Stimulated activated CD4-positive, alpha-beta T cell treated with anti-CD3 and anti-CD28 coated beads, Interleukin-4, amount 100 ng/mL, for 24 hours (primary cell): ENCODE results near the gene MAST3.
A peak's percentile ranks its signal among the peaks of the same experiment; 100 is the strongest.

Experiments used
- DNase-seq: peaks from one replicate; pipeline ENCODE4 v3.0.0-alpha.2; 2020

Gene MAST3

DNA sequence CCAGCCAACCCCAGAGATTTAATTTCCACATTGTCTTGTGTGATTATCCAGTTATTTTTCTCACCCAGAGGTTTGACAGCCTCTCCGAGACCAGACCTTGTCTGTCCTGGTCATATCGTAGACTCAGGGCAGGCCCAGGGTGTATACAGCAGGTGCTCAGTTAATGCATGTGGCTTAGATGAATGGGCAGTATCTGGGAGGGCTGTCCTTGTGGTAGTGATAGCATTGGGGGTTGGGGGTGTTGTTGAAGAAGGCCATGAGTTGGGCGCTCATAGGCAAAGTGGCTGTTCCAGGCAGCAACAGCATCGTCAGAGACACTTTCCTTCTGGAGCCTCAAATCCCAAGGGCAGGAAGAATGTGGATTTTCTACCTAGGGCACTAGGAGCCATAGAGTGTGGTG, 16.9 kb downstream of the MAST3 start:
- DNase-seq, result no peak

DNA sequence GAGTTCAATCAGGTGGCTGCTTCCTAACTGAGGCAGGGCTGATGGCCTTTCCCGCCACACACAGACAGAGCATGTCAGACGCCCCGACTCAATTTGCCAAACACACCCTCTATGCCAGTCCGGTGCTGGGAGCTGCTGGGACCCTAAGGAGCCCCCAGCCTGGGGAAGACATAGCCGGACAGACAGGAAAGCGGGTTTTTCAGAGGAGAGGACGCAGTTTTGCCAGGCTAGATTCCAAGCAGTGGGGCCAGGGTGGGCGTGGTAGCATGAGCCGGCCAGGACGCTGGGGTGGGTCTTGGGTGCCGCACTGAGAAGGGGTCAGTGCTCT, 19.8 kb downstream of the MAST3 start:
- no peak for DNase-seq

DNA sequence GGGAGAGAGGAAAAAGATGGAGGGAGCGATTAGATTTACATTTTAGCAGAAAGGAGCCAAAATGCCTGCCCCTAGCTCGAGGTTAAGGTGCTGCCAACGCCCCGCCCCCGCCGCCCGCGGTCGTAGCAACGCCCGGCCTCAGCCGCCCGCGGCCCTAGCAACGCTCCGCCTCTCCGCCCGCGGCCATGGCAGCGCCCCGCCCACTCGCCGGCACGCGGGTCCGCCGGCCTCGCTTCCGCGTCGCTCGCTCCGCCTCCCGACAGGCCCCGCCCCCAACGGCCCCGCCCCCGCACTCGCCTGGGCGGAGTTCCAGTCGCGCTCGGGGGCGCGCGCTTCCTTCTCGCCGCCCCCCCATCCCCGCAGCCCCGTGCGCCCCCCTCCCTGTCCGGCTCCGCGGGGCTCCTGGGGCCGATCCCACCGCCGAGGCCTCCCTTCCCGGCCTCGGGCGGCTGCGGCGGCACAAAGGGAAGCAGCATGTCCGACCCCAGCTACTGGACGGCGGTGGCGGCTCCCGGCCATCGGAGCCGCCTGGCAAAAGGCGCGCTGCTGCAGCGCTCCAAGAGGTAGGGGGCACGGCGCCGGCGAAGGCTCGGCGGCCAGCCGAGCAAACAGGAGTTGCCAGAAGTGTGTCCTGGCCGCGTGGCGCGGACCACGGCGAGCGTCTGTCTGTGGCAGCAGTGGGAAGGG, 20.3 kb downstream of the MAST3 start:
- peak; percentile 91 for DNase-seq

DNA sequence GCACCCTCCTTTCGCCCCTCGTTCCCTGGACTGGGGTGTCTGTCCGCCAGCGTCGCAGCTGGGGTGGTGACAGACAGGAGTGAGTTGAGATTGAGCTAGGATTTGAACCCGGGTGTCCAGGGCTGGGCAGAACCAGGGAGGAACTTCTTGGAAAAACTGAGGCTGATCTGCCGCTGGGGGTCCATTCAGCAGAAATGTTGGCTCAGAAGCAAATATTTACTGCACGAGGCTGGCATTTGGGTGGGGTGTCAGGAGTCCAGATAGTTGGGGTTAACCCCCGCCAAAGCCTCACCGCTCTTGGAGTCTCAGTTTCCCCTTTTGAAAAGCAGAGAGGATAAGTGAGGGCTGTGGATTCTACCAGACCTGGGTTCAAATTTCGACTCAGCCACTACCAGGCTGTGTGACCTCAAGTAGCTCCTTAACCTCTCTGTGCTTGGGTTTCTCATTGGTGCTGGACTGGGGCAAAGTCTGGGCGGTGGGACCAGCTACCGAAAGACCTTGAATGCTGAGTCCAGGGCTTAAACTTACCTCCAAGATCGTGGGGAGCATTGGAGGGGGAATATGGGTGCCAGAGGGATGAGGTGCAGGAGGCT, 20.9 kb downstream of the MAST3 start:
- DNase-seq, result no peak

DNA sequence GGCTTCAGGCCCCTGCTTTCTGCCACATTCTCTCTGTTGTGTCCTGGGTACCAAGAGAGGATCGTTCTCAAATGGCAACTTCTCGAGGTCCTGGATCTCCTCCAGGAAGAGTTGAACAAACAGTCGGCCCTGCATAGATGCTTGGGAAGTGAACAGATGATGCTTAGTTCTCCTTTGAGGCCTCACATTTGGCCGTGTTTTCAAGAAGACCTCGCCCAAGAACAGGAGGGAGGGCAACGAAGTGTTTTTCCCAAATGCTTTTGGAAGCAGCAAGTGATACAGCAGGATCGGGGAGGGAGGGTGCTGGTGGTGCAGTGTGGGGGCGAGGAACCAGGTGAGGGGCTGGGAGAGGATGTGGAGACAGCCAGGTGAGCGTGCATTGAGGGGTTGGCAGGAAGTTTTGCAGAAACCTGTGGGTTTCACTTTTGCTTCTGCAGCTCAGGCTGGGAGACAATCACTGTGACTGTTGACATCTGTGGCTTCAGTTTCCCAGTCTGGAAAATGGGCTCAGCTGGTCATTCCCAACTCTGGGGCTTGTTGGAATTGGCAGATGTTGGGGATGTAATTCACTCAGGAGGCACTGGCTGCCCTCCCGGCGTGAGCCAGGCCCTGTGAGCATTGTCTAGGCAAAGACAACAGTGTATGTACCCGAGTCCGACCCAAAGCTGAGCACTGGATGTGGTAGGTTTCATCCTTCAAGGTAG, 21.6 kb downstream of the MAST3 start:
- peak; percentile 49 for DNase-seq

DNA sequence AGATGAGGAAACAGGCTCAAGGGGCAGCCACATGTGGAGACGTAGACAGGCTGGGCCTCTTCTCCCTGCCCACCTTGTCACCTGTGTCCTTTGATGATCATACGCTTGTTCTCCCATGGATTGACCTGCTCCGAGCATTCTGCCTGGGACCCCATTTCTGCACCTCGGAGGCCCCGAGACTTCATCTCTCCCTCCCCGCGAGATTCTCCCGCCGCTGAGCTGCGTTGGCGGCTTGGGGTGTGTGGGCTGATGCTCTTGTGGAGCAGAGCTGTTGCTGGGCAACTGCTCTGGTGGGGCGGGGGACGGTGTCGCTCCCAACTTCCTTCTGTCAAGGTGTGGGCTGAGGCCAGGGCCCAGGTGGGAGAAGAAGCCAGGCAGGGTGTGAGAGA, 22.1 kb downstream of the MAST3 start:
- DNase-seq, result peak; percentile 53

DNA sequence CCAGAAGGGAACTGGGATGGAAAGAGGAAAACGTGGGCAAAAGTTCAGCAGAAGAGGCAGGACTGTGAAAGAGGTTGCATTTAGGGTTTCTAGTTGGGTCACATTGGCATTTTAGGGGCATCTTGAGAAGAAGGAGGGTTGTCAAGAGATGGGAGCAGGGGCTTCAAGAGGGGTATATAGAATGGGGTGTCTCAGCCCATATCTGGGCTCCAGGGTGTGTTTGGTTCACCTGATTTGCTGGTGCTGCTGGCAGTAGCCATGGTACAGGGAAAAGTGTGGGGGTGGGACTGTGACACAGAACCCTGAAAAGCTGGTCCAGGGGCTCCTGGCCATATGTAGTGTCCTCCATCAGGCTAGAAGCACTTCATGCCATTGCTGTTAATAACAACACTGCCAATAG, 22.5 kb downstream of the MAST3 start:
- no peak for DNase-seq

DNA sequence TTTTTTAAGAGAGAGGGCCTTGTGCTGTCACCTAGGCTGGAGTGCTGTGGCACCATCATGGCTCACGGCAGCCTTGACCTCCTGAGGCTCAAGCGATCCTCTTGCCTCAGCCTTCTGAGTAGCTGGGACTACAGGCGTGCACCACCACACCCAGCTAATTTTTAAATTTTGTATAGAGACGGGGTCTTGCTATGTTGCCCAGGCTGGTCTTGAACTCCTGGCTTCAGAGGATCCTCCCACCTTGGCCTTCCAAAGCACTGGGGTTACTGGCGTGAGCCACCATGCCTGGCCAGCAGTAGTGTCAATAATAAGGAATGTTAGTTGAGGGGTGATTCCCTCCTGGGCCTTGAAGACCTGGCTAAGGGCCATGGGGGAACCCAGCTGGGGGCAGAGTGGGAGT, 23.6 kb downstream of the MAST3 start:
- DNase-seq, result no peak

DNA sequence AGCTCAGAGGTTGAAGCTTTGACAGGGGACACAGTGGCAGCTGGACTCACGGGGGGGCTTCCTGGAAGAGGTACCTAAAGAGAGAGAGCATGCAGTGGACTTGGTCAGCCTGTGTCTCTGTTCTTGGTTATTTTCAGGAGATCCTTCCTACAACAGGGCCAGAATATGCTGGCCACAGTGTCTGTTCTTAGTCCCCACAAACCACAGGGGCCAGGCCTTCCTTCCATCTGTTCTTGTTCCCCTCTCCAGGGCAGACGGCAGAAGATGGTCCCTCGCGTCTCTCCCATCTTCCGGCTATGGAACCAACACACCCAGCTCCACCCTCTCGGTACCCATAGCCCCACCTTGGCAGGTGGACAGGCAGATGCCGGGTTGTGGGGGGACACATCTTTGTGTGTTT, 24.8 kb downstream of the MAST3 start:
- no peak for DNase-seq

DNA sequence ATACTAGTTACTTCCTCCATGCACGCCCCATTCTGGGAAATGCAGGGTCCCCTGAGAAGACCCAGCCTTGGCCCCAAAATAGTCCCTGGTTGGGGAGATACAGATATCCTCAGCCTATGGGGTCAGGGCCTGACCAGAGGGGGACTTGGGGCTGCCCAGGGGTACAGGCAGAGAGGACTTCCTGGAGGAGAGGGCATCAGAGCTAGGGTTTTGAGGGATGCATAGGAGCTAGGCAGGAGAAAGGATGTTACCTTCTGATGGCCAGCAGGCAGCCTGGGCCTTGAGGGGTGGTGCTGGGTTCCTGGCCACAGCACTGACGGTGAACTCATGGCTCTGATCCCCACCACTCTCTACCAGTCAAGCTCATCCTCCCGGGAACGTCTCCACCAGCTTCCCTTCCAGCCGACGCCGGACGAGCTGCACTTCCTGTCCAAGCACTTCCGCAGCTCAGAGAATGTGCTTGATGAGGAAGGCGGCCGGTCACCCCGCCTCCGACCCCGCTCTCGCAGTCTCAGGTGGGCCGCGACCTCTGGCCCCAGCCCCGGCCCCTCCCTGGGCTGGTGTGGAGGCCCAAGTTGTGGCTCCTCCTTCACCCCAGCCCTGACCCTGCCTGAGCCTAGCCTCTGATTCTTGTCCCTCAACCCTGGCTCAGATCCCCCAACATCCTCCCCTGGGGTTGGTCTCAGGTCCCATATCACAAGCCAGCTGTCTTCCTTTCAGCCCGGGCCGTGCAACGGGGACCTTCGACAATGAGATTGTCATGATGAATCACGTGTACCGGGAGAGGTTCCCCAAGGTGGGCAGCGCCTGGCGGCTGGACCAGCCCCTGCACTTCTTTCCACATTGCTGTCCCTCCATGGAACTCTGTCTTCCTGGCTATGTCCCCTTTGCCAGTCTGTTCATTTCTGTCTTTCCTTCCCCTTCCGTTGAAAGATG, 25.6 kb downstream of the MAST3 start:
- DNase-seq, result no peak

DNA sequence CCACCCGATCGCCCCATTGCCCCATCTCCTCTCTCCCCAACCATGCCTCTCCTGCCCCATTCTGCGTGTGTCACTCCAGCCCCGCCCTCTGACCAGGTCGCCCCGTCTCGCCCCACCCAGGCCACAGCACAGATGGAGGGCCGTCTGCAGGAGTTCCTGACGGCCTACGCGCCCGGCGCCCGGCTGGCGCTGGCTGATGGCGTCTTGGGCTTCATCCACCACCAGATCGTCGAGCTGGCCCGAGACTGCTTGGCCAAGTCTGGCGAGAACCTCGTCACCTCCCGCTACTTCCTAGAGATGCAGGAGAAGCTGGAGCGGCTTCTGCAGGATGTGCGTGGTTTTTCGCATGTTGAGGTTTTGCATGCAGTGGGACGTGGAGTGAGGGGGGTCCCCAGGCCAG, 26.2 kb downstream of the MAST3 start:
- DNase-seq, result no peak

DNA sequence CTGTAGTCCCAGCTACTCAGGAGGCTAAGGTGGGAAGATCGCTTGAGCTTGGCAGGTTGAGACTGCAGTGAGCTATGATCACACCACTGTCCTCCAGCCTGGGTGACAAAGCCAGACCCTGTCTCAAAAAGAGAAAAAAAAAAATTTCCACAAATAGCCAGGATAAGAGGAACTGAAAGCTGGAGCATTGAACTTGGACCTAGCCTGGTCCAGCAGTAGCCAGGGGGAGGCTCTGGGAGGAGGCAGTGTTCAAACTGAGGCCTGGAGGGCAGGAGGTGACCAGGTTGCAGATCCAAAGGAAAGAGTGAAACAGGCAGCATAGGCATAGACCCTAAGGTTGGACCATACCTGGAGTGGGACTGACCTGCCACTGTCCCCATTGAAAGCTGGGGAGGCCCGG, 28.5 kb downstream of the MAST3 start:
- no peak for DNase-seq

DNA sequence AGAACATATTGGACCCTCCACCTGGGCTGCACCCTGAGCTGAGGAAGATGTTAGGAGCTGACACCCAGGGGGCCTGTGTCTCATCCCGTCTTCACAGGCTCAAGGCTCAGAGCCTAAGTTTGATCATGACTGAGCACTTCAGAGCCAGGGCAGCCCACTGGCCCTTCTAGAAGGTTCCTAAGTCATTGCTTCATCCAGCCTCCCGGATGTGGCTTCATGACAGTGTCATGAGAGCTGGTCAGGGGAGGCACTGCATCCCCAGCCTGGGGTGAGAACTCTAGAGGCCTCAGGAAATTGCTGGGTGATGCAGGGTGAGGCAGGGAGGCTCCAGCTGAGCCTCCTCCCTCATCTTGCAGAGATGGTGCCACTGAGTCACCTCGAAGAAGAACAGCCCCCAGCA, 30.5 kb downstream of the MAST3 start:
- no peak for DNase-seq

DNA sequence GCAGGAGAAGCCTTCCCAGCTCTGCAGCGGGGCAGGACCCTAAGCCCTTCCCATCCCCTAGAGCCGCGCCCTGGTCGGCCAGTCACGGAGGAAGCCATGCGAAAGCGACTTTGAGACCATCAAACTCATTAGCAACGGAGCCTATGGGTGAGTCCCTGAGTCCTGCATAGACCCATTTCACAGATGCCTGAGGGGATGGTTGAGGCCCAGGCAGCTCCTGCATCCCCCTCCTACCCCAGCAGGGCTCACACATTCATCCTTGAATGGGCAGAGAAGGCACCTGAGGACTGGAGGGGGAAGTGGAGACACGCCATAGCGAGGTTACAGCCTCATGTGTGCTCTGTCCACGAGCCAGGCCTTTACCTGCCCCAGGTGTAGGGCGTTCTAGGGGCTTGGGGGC, 31.2 kb downstream of the MAST3 start:
- no peak for DNase-seq

DNA sequence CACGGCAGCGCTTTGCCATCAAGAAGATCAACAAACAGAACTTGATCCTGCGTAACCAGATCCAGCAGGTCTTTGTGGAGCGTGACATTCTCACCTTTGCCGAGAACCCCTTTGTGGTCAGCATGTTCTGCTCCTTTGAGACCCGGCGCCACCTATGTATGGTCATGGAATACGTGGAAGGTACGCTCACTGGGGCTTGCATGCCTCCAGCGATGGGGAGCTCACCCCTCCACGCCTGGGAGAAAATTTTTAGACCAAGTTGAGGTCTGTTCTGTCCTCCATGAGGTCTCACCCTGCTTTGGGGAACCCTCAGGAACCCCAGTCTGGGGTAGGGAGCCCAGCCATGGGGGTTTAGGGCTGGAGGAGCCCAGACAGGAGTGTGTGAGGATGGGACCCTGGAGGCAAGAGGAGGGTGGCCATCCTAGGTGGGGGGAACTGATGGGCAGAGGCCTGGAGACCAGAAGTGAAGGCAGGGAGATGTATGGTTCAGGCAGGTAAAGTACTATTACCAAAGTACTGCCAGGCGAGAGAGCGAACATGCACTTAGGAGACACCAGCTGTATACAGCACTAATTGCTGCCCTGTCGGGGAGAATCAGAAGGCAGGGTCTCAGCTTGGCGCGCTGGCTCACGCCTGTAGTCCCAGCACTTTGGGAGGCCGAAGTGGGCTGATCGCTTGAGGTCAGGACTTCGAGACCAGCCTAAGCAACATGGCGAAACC, 33.1 kb downstream of the MAST3 start:
- DNase-seq, result no peak

DNA sequence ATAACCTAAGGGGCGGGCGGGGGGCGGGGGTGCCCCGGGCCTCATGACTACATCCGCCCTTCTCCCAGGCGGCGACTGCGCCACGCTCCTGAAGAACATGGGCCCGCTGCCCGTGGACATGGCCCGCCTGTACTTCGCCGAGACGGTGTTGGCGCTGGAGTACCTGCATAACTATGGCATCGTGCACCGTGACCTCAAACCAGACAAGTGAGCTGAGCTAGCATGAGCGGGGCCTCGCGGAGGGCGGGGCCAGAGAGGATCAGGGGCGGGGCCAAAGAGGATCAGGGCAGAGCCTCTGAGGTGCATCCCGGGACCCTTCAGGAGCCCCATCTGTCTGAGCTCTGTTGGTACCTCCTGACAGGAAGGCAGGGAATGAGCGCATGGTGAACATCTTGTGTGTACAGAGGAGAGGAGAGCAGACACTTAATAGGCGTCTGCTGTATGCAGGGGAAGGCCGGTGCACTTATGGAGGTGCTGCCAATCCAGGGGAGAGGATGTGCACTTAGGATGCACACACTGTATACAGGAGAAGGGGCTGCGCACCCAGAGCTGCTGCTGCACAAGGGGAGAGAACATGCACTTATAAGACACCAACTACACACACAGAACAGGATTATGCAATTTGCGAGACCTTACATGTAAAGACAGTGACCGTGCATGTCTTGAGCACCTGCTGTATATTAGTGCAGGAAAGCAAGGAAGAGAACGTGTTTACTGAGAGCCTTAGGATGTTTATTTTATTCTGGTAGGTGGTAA, 34.4 kb downstream of the MAST3 start:
- no peak for DNase-seq

DNA sequence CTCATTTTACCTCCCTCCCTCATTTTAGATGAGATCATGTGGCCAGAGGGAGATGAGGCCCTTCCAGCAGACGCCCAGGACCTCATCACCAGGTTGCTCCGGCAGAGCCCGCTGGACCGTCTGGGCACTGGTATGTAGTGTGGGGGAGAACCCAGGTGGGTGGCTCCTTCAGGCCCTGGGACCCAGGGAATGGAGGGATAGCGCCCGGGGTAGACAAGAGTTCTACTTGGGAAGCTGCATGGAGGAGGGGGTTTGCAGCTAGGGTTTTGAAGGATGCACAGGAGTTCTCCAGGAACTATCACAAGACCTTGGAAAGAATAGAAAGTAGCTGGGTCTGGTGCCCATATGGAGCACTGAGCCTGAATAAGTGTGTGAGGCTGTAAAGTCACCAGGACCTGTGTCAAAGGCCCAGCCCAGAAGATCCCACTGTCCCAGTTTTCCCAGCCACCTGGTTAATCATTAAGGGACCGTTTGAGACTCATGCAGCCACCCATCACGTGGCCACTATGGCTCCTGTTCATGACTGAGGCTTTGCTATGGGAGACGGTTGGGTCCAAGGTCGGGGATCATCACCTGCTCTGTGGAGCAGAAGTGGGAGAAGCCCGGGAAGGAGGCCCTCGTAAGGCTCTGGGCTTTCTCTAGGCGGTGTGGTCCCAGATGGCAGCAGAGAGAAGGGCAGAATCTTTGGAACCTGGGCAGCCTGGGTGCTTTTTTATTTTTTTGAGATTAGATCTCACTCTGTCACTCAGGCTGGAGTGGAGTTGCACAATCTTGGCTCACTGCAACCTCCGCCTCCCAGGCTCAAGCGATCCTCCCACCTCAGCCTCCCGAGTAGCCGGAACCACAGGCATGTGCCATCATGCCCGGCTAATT, 38.4 kb downstream of the MAST3 start:
- DNase-seq, result no peak

DNA sequence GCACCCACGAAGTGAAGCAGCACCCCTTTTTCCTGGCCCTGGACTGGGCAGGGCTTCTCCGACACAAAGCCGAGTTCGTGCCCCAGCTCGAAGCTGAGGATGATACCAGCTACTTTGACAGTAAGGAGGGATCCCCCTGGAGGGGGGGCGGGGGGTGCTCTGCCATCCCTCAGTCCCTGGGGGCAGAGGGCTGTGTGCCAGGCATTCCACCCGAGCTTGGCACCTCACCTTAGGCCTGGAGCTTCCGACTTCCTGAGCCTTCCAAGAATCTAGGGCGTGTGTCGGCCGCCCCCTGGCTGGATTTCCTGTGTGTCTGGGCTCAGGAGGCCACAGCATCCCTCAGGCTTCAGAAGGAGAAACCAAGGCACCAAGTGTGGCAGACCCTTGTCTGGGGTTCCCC, 39.7 kb downstream of the MAST3 start:
- no peak for DNase-seq

DNA sequence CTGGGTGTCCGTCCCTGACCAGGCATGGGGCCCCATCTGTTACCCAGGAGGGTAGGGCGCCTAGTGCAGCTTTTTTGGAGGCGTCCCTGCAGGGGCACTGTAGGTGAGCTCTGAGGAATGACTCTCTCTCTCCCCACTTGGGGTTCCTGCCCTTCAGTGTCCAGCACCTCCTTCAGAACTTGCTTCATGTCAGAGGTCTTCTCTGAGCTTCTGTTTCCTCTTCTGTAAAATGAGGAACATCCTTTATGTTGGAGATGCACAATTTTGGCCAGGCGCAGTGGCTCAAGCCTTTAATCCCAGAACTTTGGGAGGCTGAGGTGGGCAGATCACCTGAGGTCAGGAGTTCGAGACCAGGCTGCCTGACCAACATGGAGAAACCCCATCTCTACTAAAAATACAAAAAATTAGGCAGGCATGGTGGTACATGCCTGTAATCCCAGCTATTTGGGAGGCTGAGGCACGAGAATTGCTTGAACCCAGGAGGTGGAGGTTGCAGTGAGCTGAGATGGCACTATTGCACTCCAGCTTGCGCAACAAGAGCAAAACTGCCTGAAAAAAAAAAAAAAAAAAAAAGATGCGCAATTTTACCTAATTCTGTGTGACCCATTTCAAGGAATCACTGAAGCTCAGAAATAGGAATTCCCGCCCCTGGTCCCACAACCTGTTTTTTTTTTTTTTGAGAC, 40.2 kb downstream of the MAST3 start:
- DNase-seq, result no peak

DNA sequence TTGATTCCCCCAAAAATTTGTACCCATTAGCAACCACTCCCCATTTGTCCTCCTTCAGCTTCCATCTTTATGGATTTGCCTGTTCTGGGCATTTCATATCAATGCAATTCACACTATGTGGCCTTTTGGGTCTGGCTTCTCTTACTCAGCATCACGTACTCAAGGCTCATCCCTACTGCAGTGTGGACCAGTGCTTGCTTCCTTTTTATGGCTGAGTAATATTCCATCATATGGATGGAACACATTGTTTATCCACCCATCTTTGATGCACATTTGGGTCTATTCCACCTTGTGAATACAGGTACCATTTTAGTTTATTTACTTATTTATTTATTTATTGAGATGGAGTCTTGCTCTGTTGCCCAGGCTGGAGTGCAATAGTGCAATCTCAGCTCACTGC, 42.9 kb downstream of the MAST3 start:
- DNase-seq, result no peak

DNA sequence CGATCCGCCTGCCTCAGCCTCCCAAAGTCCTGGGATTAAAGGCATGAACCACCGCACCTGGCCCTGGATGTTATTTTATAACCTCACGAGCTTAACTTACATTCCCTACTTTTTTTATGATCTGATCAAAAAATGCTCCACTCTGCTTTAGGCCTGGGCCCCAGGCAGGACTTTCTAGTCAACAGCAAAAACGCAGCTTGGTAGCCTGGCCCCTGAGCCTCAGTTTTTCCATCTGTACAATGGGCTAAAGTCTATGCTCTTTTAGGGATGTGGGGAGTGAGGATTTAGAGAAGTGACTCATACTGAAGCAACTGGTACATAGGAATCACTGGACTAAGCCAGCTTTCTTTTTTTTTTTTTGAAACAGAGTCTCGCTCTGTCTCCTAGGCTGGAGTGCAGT, 43.5 kb downstream of the MAST3 start:
- no peak for DNase-seq
